Fibroblast of pulmonary artery (primary cell): ENCODE data around the gene LCLAT1.

ENCODE experiments used
- DNase-seq: peaks from one replicate; pipeline ENCODE4 v3.0.0-alpha.2; 2010; ENCODE audit warnings: low read depth
- H3K4me3 ChIP-seq: replicated peaks from 2 replicates; pipeline ENCODE4 v1.5.1; 2011; ENCODE audit warnings: low read depth, mild to moderate bottlenecking, control low read depth, low read length, moderate library complexity
- CTCF ChIP-seq: IDR thresholded peaks from 2 replicates; pipeline ENCODE4 v1.5.1; 2011; ENCODE audit warnings: mild to moderate bottlenecking, control low read depth, low read length, inconsistent platforms; ENCODE audit errors: missing control alignments

LCLAT1 gene

GRCh38 chr2:30583204-30583749 lies 136.2 kb downstream of the LCLAT1 start:
- no peak overlapping the region for H3K4me3 ChIP-seq
- TF ChIP-seq CTCF, result no peak
- no peak for DNase-seq

- no peak for DNase-seq
- H3K4me3 ChIP-seq, result no peak overlapping the region
- TF ChIP-seq CTCF, result no peak
These were observed 137.1 kb downstream of the LCLAT1 start for GRCh38 chr2:30584116-30584515.

GRCh38 chr2:30588994-30589393 lies 141.9 kb downstream of the LCLAT1 start:
- H3K4me3 ChIP-seq, result no peak overlapping the region
- TF ChIP-seq CTCF, result no peak
- peak; percentile 8 for DNase-seq

GRCh38 chr2:30590407-30590806 lies 143.4 kb downstream of the LCLAT1 start:
- H3K4me3 ChIP-seq, result no peak overlapping the region
- TF ChIP-seq CTCF, result no peak
- no peak for DNase-seq

GRCh38 chr2:30591186-30591585 lies 144.1 kb downstream of the LCLAT1 start:
- no peak overlapping the region for H3K4me3 ChIP-seq
- no peak for DNase-seq
- TF ChIP-seq CTCF, result no peak

GRCh38 chr2:30601375-30601774 lies 154.3 kb downstream of the LCLAT1 start:
- DNase-seq, result no peak
- TF ChIP-seq CTCF, result no peak
- H3K4me3 ChIP-seq, result no peak overlapping the region

GRCh38 chr2:30605197-30605596 lies 158.2 kb downstream of the LCLAT1 start:
- no peak overlapping the region for H3K4me3 ChIP-seq
- no peak for DNase-seq
- no peak for TF ChIP-seq CTCF
